ENCODE results near the gene AMFR.

The AMFR gene

DNA sequence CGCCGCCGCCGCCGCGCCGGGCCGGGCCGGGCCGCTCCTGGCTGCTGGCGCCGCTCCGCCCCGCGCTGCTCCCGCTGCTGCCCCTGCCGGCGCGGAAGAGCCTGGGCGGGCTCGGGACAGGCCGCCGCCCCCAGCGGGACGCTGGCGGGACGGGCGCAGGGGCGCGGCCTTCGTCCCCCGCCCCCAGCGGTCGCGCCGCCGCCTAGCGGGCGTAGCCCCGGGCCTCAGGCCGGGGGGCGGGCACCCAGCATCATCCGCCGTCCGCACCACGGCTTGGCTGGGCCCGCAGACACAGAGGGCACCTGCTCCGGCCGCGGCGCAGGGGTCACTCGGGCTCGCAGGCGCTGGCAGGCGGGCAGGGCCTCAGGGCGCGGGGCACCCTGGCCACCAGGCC is at the start of gene AMFR:
Gene AMFR (minus strand): TSS at position 107 of the 394 bp plus-strand sequence. CDS start 218 bp downstream, outside the sequence.
- peak; percentile 35 to 36 for DNase-seq

DNA sequence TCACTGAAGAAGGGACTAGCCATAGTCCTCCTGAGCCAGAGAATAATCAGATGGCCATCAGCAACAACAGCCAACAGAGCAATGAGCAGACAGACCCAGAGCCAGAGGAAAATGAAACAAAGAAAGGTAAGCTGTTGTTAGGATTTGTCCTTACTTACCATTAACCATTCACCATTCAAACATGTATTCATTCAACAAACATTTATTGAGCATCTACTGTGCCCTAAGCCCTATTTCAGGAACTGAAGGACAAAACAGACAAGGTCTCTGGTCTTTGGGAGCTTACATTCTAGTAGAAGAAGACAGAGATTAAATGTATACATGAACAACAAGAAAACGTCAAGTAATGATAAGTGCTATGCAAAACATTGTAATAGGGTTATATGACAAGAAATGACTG is 45.3 kb upstream of the AMFR start:
- DNase-seq, result no peak

DNA sequence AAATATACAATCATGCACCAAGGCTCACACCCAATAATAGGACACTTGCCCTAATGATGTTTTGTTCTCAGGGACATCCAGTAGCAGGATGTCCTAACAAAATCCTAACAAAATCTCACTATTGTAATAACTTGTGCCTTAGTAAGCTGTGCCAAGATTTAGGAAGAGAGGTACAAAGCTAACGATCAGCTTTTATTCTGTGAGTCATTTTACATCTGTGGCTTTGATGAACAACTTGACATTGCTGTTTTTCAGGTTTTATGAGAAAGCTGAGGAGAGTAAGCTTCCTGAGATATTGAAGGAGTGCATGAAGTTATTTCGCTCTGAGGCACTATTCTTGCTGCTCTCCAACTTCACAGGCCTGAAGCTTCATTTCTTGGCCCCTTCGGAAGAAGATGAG is 44.9 kb upstream of the AMFR start:
- DNase-seq, result no peak

DNA sequence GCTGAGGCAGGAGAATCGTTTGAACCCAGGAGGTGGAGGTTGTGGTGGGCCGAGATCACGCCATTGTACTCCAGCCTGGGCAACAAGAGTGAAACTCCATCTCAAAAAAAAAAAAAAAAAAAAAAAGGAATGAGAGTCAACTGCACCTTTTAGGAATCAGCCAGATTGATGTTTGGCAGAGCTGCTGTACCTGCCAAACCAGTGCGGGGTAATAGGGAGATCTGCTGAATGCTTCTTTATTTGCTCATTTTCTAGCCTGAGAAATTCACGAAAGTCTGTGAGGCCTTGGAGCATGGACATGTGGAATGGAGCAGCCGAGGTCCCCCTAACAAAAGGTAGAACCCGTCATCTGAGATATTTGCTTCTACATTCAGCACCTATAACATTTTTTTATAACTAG is 44.4 kb upstream of the AMFR start:
- no peak for DNase-seq

DNA sequence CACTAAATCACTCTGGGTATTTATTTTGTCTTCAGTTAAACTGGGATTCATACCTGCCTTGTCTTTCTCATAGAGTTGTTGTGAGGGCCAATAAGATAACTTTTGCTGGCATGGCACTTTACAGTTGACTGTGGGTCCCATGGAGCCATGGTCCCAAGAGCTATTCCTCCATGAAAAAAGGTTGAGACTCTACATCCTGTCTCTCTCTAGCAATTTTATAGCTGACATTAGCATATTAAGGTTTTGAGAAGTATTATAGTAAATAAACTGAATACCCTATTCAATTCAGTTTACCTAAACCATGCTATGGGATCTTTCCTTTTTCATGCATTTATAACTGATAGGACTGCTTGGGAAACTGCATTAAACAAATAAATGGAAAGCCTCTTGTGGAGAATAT is 43.5 kb upstream of the AMFR start:
- DNase-seq, result no peak

DNA sequence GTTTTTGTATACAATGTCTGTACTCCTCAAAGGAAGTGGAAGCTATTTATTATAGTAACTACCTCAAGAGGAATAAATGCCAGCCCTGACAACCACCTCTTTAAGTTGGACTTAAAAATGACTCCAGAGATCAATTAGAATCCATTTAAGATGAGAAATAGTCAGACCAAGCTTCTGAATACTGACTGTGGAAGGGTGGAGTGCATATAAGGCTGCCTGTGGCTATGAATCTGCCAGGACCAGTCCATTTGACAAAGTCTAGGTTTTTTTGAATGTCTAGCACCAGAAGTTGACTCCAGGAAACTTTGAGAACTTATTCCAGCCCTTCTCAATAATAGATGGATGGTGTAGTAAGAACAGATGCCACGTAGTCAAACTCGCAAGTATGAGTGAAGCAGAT is 41.0 kb upstream of the AMFR start:
- no peak for DNase-seq

DNA sequence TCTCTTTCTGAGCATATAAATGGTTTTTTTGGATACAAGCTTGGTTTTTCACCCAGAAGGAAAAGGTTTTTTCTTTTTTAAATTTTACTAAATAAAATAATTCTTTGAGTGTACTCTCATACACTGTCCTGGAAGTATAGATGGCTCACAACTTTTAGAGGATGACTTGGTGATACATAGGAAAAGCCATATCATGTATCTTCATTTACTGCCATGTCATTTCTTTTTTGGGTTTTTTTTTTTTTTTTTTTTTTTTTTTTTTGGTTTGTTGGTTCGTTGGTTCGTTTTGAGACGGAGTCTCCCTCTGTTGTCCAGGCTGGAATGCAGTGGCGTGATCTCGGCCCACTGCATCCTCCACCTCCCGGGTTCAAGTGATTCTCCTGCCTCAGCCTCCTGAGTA is 37.8 kb upstream of the AMFR start:
- DNase-seq, result no peak

DNA sequence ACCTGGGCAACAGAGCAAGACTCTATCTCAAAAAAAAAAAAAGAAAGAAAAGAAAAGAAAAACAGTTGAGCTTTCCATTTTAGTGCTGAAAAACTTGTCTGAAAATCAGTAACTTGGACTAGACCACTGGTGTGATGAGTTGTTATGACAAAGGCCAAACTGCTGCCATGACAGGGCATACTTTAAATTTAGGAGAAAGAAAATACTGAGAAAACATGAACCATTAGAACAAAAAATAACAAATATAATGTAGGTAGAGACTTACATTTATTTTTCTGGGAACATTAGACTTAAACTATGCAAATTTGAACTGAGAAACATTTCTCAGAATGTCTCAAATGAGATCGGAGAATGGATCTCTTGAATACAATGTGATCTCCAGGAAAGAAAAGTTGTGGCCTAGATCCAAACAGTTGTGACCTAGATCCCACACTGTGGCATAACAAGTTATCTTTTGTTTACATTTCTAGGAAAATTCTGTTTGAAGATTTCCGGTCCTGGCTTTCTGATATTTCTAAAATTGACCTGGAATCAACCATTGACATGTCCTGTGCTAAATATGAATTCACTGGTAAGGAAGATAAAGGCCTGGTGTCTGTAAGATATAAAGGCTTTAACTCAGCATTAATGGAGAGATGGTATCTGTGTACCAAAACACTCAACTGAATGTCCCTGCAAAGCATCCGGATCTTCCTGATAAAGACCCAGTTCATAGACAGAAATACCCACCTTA is 36.9 kb upstream of the AMFR start:
- no peak for DNase-seq

DNA sequence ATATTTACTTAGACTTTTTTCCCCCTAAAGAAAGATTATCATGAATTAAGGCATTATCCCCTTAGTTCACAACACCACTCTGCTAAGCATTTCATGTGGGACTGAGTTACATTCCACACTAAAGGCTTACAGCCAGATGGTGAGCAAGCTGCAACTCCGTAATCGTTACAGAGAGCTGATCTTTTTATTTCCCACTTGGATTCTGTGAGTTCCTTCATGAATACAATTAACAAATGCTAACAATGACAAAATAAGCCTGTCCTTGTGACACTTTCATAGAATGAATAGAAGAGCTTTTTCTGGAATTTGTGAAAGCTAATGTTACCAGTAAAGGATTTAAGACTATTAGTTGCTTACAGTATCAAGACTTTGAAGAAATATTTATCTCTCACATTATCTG is 34.8 kb upstream of the AMFR start:
- DNase-seq, result no peak

DNA sequence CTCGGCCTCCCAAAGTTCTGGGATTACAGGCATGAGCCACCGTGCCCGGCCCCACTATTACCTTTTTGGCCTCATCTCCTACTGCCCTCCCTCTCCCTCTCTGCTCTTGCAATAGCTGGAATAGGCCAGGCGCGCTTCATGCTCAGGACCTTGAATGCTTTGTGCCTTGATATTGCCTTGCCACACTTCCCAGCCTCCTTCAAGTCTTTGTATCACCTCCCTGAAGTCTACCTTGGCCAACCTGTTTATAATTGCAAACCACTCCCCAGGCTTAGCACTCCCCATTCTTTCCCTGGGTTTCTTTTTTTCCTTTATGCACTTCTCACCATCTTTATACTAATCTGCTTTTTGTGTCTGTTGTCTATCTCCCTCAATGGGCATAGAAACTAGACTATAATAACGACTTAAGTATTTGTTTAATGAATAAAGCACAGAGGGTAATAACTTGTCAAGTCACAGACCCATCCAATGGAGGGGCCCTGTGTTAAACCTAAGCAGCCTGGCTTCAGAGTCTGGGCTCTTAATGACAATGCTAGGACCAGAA is 32.7 kb upstream of the AMFR start:
- DNase-seq, result no peak

DNA sequence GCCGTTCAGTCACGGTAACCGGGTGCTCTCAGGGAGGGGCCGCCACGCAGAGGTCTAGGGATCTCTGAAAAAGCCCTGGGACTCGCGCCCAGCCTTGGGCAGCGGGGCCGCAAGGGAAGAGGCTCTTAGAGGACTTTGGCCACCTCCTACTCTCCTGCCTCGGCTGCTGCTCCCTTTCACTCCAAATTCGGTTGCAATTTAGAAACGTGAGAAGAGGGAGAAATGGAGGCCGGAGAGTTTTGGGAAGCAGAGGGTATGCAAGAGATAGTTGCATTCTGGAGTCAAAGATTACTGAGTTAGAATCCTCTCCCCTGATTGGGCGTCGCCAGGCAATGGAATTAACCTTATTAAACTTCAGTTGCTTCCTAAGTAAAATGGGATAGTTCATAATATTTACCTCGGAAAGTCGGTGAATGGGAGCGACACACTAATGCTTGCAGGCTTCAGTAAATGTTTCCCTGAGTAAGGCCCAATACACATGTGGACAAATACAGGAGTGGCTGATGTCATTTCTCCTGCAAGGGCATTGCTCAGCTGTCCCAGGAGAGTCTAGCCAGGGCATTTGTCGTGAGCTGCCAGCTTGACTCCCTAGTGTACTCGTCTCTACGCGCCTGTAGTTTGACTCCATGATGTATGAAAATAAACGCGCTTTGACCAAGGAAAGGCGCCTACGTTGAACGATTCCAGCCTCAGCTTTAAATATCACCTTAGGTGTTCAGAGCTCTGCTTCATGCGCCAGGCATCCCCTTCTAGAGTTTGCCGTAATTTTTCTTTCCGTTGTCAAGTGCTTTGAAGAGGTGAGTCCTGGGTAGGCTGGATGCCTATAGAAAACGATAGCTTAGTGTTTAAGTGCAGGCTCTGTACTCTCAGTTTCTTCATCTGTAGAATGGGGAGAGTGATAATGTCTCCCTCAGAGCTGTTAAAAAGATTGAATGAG is 26.7 kb upstream of the AMFR start:
- no peak for DNase-seq

DNA sequence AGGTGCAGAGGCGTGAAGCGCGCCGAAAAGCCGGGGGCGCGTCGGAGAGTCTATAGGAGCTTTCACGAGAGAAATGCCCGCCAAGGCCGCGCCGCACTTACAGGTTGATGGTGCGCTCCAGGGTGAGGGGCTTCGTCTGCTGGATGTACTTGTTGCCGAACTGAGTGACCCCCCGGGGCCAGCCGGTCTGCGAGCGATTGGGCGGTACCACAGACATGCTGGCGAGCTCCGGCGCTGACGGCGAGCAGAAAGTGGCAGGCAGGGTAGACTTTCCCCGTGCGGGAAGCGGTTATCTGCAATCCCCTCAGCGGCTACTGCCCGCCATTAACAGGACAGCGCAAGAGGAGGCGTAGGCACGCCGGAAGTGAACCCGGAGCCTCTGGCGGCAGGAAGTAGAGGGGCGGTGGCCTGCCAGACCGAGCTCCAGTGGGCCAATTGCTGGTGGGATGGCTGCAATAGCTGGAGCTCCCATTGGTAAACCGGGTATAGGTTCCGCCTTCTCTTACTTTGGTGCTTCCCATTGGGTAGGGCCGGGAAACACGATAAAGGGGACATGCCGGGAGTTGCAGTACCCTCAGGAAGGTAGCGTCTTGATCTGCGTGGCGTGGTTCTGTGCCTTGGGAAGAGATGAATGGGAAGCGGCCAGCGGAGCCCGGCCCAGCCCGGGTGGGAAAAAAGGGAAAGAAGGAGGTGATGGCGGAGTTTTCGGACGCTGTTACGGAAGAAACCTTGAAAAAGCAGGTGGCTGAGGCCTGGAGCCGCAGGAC is 25.8 kb upstream of the AMFR start, which contains the start of the genes NUDT21 and OGFOD1:
Gene NUDT21 (minus strand): TSS at position 347 of the 767 bp plus-strand sequence. CDS start 130 bp downstream, at position 217.
Gene OGFOD1 (plus strand): TSS at position 569 of the 767 bp plus-strand sequence. CDS start 59 bp downstream, at position 628.
- DNase-seq, result peak; percentile 85 to 88

DNA sequence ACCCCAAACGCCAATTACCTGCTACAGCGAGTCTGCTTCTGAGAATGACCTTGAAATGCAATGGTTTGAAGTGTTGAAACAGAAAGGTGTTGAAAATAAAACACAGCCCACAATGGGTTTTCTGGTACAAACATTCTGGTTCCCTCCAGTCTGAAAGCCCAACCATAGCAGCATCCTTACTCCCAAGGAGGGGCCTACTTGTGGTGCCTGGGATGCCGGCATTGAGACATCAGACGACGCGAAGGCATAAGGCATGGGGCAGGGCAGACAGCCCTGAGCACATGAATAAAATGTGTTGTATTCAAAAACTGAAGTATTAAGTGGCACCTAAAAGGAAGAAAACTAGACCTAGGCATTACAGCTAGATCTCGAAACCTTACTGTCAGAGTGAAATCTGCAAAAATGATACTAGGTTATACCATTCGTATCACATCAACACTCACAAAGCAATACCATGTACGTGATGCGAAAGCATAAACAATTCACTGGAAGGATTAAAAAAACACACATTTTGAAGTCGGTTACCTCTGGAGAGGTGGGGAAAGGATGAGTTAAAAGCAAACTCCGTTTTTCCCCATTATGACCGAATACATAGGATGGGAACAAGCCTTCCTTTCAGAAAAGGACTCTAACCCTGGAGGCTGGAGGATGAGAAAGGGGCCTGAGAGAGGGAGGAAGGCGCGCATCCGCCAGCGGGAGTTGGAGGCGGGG is 25.1 kb upstream of the AMFR start:
- no peak for DNase-seq

DNA sequence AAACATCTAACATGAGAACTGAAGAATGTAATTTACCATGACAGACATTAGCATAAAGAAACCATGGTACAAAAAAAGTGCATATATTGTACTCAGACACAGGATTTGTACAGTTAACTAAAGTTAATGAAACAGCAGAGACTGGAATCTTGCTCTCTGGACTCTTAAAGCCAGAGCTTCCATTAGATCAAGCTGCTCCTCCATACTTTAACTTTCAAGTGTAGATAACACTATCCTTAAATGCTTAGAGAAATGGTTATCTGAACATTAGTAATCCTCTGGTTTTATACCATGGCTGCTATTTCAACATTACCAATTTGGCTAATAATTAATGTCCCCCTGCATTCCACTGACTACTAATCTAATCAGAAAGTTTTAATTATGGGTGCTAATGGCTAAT is 22.7 kb upstream of the AMFR start:
- DNase-seq, result no peak

DNA sequence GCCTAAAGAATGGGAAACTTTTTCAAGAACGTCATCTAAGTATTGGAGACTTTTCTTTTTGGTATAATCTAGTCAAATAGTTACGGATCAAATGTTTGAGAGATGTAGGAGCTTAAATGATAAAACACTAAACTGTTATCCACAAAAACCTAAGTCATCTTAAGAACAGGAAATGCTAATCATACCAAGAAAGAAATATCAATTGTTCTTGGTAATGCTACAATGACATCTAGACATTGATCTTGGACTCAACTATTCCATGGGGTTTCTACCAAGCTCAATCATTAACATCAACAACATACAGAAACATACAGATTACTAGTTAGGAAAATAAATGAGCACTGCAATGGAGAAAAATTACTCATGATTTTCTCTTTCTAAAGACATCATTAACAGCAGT is 21.9 kb upstream of the AMFR start:
- DNase-seq, result no peak

DNA sequence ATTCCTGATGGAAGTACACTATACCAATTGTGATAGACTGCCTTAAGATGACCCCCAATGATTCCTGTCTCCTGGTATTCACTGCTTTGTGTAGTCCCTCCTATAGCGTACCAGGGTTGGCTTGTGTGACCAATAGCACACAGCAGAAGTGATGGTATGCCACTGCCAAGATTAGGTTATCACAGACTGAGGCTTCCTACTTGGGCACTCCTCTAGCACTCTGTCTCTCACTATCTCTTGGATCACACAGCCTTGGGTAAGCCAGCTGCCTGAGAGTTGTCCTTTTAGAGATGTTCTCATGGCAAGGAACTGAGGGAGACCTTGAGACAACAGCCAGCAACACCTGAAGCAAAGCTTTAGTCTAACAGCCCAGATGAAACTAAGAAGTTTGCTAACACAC is 12.7 kb upstream of the AMFR start:
- no peak for DNase-seq

DNA sequence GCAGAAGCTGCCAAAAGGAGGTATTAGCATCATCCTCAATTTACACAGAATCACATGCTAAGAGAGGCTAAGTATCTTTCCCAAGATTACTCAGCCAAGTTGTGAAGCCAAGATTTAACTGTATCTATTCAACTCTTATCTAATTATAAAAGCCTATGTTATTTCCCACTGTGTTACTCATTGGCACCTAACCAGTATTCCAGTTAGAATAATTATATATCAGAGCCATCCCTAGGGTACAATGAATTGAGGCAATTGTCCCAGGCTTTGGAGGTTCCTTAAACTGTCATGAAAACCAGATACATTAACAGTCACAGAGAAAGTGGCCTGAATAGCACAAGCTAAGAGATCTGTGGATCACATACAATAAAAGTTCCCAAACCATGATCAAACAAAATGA is 10.9 kb upstream of the AMFR start:
- DNase-seq, result no peak

DNA sequence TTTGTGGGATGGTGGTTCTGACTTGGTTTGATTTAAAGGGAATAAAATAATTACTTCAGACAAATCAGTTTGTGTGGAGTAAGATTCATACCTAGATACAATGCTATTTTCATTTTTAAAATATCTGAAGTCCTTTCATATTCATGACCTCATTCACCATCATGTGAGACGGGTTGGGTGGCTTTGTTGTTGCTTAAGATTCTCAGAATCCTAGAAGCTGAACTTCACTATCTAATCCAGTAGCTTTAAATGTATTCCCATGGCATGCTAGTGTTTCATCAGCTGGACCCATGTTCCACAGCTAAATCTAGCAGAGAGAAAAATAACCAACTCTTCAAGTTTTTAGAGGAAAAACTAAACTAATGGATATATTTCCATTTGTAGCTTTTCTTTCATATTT is 2.7 kb upstream of the AMFR start:
- DNase-seq, result no peak

DNA sequence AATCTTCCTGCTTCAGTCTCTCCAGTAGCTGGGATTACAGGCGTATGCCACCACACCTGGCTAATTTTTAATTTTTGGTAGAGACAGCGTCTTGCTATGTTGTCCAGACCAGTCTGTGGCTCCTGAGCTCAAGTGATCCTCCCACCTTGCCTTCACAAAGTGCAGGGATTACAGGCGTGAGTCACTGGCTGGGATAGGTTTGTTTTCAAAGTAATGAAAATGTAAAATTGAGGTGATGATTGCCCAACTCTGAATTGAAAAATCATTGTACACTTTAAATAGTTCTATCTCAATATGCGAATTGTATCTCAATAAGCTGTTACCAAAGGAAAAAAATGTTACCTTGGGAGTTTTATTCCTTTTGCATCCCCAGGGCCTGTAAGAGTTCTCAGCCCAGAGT is 1.2 kb upstream of the AMFR start:
- DNase-seq, result no peak

DNA sequence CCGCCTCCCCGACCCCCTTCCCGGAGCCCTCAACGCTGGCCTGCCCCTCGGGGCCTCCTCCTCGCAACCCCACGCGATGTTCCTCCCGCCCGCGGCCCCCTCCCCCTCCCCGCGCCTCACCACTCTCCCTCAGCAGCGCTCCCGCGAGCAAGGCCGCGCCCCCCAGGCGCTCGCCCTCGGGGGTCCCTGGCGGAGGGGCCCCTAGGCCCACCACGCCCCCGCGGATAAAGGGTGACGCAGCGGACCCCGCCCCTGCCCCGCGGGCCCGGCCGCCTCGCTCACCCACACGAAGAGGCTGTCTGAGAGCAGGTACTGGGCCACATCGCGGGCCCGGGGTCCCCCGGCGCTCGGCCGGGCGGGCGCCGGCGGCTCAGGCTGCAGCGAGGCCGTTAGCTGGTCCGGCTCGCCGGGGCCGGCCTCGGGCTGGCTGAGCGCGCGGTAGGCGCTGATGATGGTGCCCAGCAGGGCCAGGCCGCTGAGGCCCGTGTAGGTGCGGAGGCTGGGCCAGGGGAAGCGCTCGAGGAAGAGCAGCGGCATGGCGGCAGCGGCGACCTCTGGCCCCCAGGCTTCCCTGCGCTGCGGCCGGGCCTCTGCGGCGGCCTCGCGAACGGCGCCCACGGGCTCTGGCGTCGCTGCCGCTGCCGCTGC is 430 bp downstream of the AMFR start:
- peak; percentile 12 to 27 for DNase-seq

DNA sequence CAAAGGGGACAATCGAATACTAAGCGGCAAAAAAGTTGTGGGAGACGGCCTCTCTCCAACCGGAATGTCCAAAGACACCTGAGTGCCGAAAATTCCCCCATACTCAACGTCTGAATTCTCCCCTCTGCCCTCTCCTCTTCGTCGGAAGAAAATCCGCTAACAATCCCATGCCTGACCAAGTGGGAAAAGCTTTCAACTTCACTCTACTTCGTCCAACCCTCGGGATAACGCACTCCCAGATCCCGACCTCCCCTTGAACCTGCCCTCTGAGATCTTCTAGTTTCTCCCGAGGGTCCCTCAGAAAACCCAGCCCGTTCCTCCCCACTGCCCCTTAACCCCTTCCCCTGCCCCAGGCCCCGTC is 961 bp downstream of the AMFR start:
- DNase-seq, result no peak

Measured in activated CD4-positive, alpha-beta T cell treated with anti-CD3 and anti-CD28 coated beads, Interleukin-2, amount 50 U/mL, for 4 hours (primary cell).